H1 (cell line): ENCODE measurements around the gene TSKU. TPM values are rescaled to one million over a fixed set of nuclear protein-coding genes. Genes with fewer than 3 reads are reported as not detected.

Experiments used
- CTCF ChIA-PET: fragments of 300-600 bp; sonication (Branson Sonifier 250); formaldehyde crosslinking; loops from one replicate; lab custom pipeline; 2021; ENCODE audit not compliant: partially characterized antibody; lab: Charles Lee
- POLR2A ChIA-PET: fragments of 300-600 bp; sonication (Branson Sonifier 250); formaldehyde crosslinking; loops from one replicate; lab custom pipeline; 2021; ENCODE audit warnings: inconsistent platforms; ENCODE audit not compliant: partially characterized antibody; lab: Charles Lee
- DNase-seq, 2 experiments: peaks; one replicate each; pipeline versions ENCODE4 v3.0.0 to v3.0.0-alpha.2; 2010 to 2022; ENCODE audit warnings: low spot score in 2 of 2, low read depth in 1 of 2, mixed read lengths in 1 of 2
- FAIRE-seq: peaks from 2 replicates; lab custom pipeline; 2011; peaks lifted over from hg19 to GRCh38; lab: Jason Lieb, UNC
- H2AFZ ChIP-seq: 2 replicates; pipeline ENCODE4 v1.8.1; 2012; ENCODE audit warnings: low read length, inconsistent platforms
- H2AK5ac ChIP-seq: 2 replicates; pipeline ENCODE4 v1.6.1; 2013; ENCODE audit warnings: low read depth, low read length
- H2BK120ac ChIP-seq: replicated peaks from 2 replicates; pipeline ENCODE3; 2013; ENCODE audit warnings: low read depth, low read length, inconsistent platforms
- H2BK12ac ChIP-seq: 2 replicates; pipeline ENCODE4 v1.6.1; 2013; ENCODE audit warnings: low read depth, low read length
- H2BK15ac ChIP-seq: 2 replicates; pipeline ENCODE4 v1.6.1; 2013; ENCODE audit warnings: low read length
- H2BK20ac ChIP-seq: 2 replicates; pipeline ENCODE4 v1.6.1; 2013; ENCODE audit warnings: low read length
- H2BK5ac ChIP-seq: 2 replicates; pipeline ENCODE4 v1.6.1; 2013; ENCODE audit warnings: low read depth, low read length
- H3K14ac ChIP-seq: 2 replicates; pipeline ENCODE4 v1.6.1; 2013; ENCODE audit warnings: inconsistent platforms; ENCODE audit not compliant: insufficient read length
- H3K18ac ChIP-seq: 2 replicates; pipeline ENCODE4 v1.6.1; 2013; ENCODE audit warnings: low read length; ENCODE audit errors: extremely low read depth
- H3K23ac ChIP-seq: 2 replicates; pipeline ENCODE4 v1.6.1; 2013; ENCODE audit warnings: inconsistent platforms; ENCODE audit not compliant: insufficient read length
- H3K23me2 ChIP-seq: 2 replicates; pipeline ENCODE4 v1.6.1; 2013; ENCODE audit warnings: low read depth, low read length
- H3K27ac ChIP-seq: 2 replicates; pipeline ENCODE4 v1.6.1; 2011; ENCODE audit warnings: low read depth, low read length, inconsistent platforms
- H3K27me3 ChIP-seq, 4 experiments: replicated peaks in 1 of 4; 1 replicate in 1 of 4; 2 replicates in 3 of 4; pipeline versions ENCODE4 v1.6.1 to v1.8.1; 2011 to 2013; ENCODE audit warnings: low read length in 3 of 4, mild to moderate bottlenecking in 3 of 4, inconsistent platforms in 2 of 4, mixed read lengths in 2 of 4, moderate library complexity in 1 of 4; ENCODE audit not compliant: control insufficient read depth in 3 of 4, insufficient read depth in 3 of 4; ENCODE audit errors: extremely low read depth in 1 of 4
- H3K36me3 ChIP-seq, 4 experiments: 2 replicates each; pipeline versions ENCODE4 v1.6.1 to v1.8.1; 2011 to 2013; ENCODE audit warnings: mild to moderate bottlenecking in 4 of 4, low read length in 3 of 4, moderate library complexity in 2 of 4, control low read depth in 1 of 4, inconsistent platforms in 1 of 4; ENCODE audit not compliant: insufficient read depth in 4 of 4, control insufficient read depth in 2 of 4
- H3K4ac ChIP-seq: replicated peaks from 2 replicates; pipeline ENCODE3; 2013; ENCODE audit warnings: low read length, low read depth, mixed read lengths, inconsistent platforms; ENCODE audit not compliant: insufficient read length
- H3K4me1 ChIP-seq, 4 experiments: replicated peaks in 1 of 4; 1 replicate in 1 of 4; 2 replicates in 3 of 4; pipeline versions ENCODE4 v1.6.1 to v1.8.1; 2011 to 2013; ENCODE audit warnings: low read length in 3 of 4, inconsistent platforms in 2 of 4, mixed read lengths in 1 of 4; ENCODE audit not compliant: insufficient read depth in 4 of 4, control insufficient read depth in 3 of 4
- H3K4me2 ChIP-seq, 2 experiments: 2 replicates each; pipeline versions ENCODE4 v1.6.1 to v1.8.1; 2011 to 2013; ENCODE audit warnings: low read depth in 2 of 2, low read length in 2 of 2, control low read depth in 1 of 2, inconsistent platforms in 1 of 2, mild to moderate bottlenecking in 1 of 2; ENCODE audit not compliant: insufficient read depth in 1 of 2
- H3K4me3 ChIP-seq, 4 experiments: fragments of 200-600, 300-600 bp in 1 of 4; sonication (generic), shearing (Covaris generic), sonication (Bioruptor Twin) in 1 of 4; 2 replicates each; pipeline versions ENCODE4 v1.5.1 to v1.8.1; 2011 to 2016; ENCODE audit warnings: low read length in 4 of 4, low read depth in 3 of 4, control low read depth in 2 of 4, inconsistent platforms in 2 of 4, mild to moderate bottlenecking in 2 of 4, mixed read lengths in 1 of 4, moderate library complexity in 1 of 4; ENCODE audit not compliant: insufficient read depth in 2 of 4; ENCODE audit errors: extremely low read depth in 1 of 4
- H3K56ac ChIP-seq: replicated peaks from 2 replicates; pipeline ENCODE3; 2013; ENCODE audit warnings: low read depth, mild to moderate bottlenecking, mixed read lengths, low read length, inconsistent platforms; ENCODE audit not compliant: insufficient read length
- H3K79me1 ChIP-seq: 2 replicates; pipeline ENCODE4 v1.6.1; 2013; ENCODE audit warnings: low read depth, low read length, control low read depth
- H3K79me2 ChIP-seq, 2 experiments: 2 replicates each; pipeline versions ENCODE4 v1.6.1 to v1.8.1; 2012 to 2013; ENCODE audit warnings: low read length in 2 of 2, mild to moderate bottlenecking in 2 of 2, inconsistent platforms in 1 of 2; ENCODE audit not compliant: insufficient read depth in 2 of 2, control insufficient read depth in 1 of 2
- H3K9ac ChIP-seq, 4 experiments: replicated peaks in 1 of 4; 1 replicate in 1 of 4; 2 replicates in 3 of 4; pipeline versions ENCODE4 v1.6.1 to v1.8.1; 2011 to 2013; ENCODE audit warnings: low read depth in 3 of 4, low read length in 3 of 4, control low read depth in 2 of 4, mild to moderate bottlenecking in 2 of 4, moderate library complexity in 2 of 4, inconsistent platforms in 1 of 4; ENCODE audit errors: extremely low read depth in 1 of 4
- H3K9me3 ChIP-seq, 2 experiments: 2 replicates each; pipeline versions ENCODE4 v1.6.1 to v1.8.1; 2012 to 2013; ENCODE audit warnings: mild to moderate bottlenecking in 2 of 2, moderate library complexity in 2 of 2, control low read depth in 1 of 2, inconsistent platforms in 1 of 2, low read depth in 1 of 2, low read length in 1 of 2, mixed read lengths in 1 of 2; ENCODE audit not compliant: insufficient read depth in 2 of 2
- H4K20me1 ChIP-seq, 2 experiments: replicated peaks in 1 of 2; 2 replicates each; pipeline versions ENCODE3 to v1.8.1; 2011 to 2013; ENCODE audit warnings: inconsistent platforms in 2 of 2, low read length in 2 of 2, mild to moderate bottlenecking in 1 of 2; ENCODE audit not compliant: insufficient read depth in 2 of 2, control insufficient read depth in 1 of 2
- H4K5ac ChIP-seq: 2 replicates; pipeline ENCODE4 v1.6.1; 2013; ENCODE audit warnings: low read length, low read depth, mixed read lengths, inconsistent platforms; ENCODE audit not compliant: insufficient read length
- H4K8ac ChIP-seq: 2 replicates; pipeline ENCODE4 v1.8.0; 2013; ENCODE audit warnings: mild to moderate bottlenecking, moderate library complexity, low read length, inconsistent platforms; ENCODE audit not compliant: insufficient read depth; ENCODE audit errors: extremely low read depth
- H4K91ac ChIP-seq: replicated peaks from 2 replicates; pipeline ENCODE3; 2013; ENCODE audit warnings: low read length, mixed read lengths, inconsistent platforms; ENCODE audit not compliant: insufficient read length
- CBX5 ChIP-seq: fragments of 300-800, 300-1000 bp; sonication (generic); IDR thresholded peaks from 2 replicates; pipeline ENCODE4 v1.7.1; 2016; ENCODE audit warnings: antibody characterized with exemption, low read length, low read depth
- CHD2 ChIP-seq: IDR thresholded peaks from 2 replicates; pipeline ENCODE4 v1.6.1; 2012; ENCODE audit warnings: low read length, improper control_type of control experiment
- GABPA ChIP-seq: IDR thresholded peaks from 2 replicates; pipeline ENCODE4 v1.6.1; 2011; ENCODE audit warnings: mild to moderate bottlenecking, low read length, moderate library complexity, borderline replicate concordance; ENCODE audit not compliant: insufficient read depth
- JUND ChIP-seq: IDR thresholded peaks from 2 replicates; pipeline ENCODE4 v1.6.1; 2011; ENCODE audit warnings: mild to moderate bottlenecking, improper control_type of control experiment, low read length
- MAX ChIP-seq: IDR thresholded peaks from 2 replicates; pipeline ENCODE4 v1.6.1; 2012; ENCODE audit warnings: inconsistent platforms
- RAD21 ChIP-seq, 2 experiments: IDR thresholded peaks in 1 of 2; conservative IDR thresholded peaks in 1 of 2; 2 replicates each; pipeline ENCODE4 v1.6.1; 2011; ENCODE audit warnings: low read depth in 2 of 2, low read length in 2 of 2, improper control_type of control experiment in 1 of 2, inconsistent platforms in 1 of 2, mild to moderate bottlenecking in 1 of 2, moderate library complexity in 1 of 2
- SIRT6 ChIP-seq: IDR thresholded peaks from one replicate; pipeline ENCODE4 v1.7.1; 2012; ENCODE audit warnings: low read length, inconsistent platforms
- SIX5 ChIP-seq: IDR thresholded peaks from 2 replicates; pipeline ENCODE4 v1.6.1; 2011; ENCODE audit warnings: mild to moderate bottlenecking, low read depth, low read length
- SP1 ChIP-seq: IDR thresholded peaks from 2 replicates; pipeline ENCODE4 v1.6.1; 2011; ENCODE audit warnings: low read depth, low read length
- SUZ12 ChIP-seq: fragments of 200-600 bp; sonication (generic); IDR thresholded peaks from 2 replicates; pipeline ENCODE4 v1.6.1; 2012; ENCODE audit warnings: mild to moderate bottlenecking, inconsistent platforms, low read length, moderate library complexity, mixed read lengths
- TEAD4 ChIP-seq: IDR thresholded peaks from 2 replicates; pipeline ENCODE4 v1.6.1; 2012; ENCODE audit warnings: low read depth, low read length, inconsistent platforms, mixed read lengths
- WGBS, 2 experiments: shearing (Covaris generic) in 1 of 2; methylation state at CpG; one replicate each; pipeline versions ENCODE4 v1.1.6 to v1.1.7; 2013 to 2015; ENCODE audit warnings: low lambda C conversion rate in 2 of 2, mixed read lengths in 2 of 2, inconsistent platforms in 1 of 2, low coverage in 1 of 2, missing lambda C conversion rate in 1 of 2; ENCODE audit not compliant: insufficient replicate concordance in 2 of 2, insufficient coverage in 1 of 2, insufficient read length in 1 of 2; ENCODE audit errors: extremely low coverage in 1 of 2, missing lambda C conversion rate in 1 of 2; 5-methylcytosine and 5-hydroxymethylcytosine counted together
- polyA plus RNA-seq, 7 experiments: library from polyadenylated mRNA; depleted of rRNA in 3 of 7; stranded (reverse) in 5 of 7; unstranded in 2 of 7; fragments of >200 nt in 5 of 7; fragments of 200-250 nt in 2 of 7; gene quantifications; 1 replicate in 5 of 7; 2 replicates in 1 of 7; 4 replicates in 1 of 7; pipeline versions ENCODE4 v1.2.1 to v1.2.3, GENCODE V29; 2011 to 2013; ENCODE audit warnings: missing spikeins in 2 of 7, mixed read lengths in 2 of 7
- total RNA-seq: library from RNA; stranded (reverse); fragmentation: NEBNext Ultra II Directional; extraction: Animal tissue kit (Norgen Biotek cat#: 25700); gene quantifications from 2 replicates; pipeline ENCODE4 v1.2.1, GENCODE V29; 2021

Gene TSKU
- total and polyA plus RNA-seq, 2 of the 8 experiments (the other 6 are each of a cell fraction or from before 2014, with no cell fraction given) = 22.8 to 28.4 TPM

- Histone ChIP-seq H3K79me2 (peaks cover 2 to 30% of the 10 kb centered on the region in 2 experiments; a peak in 3 of 4 replicates), H3K23me2 (peaks cover 2% of the 10 kb centered on the region; the same call in 1 of the 2 replicates), H3K14ac (no peak overlapping the region), H2BK20ac (no peak overlapping the region), H2AK5ac (no peak overlapping the region), H3K56ac (no peak overlapping the region), H2BK5ac (no peak overlapping the region), H3K9ac (no peak overlapping the region)
- CTCF ChIA-PET = interaction anchor here (0.6 to 7.8 kb wide), 23 partner anchors 10 to 293 kb away, joined by 3 to 88 read pairs (median 5); partner anchors contain the start of gene TSKU
- TF ChIP-seq CBX5 (no peak), SP1 (no peak), SUZ12 (no peak), RAD21 (IDR thresholded peaks at IDR 0.05 in 1 of 2, conservative IDR thresholded peaks at IDR 0.05 in 1 of 2; ENCODE audit: low read depth in 2 of 2, low read length in 2 of 2) (no peak), TEAD4 (no peak), JUND (no peak), MAX (no peak), GABPA (no peak), SIRT6 (no peak), SIX5 (no peak), CHD2 (no peak)
- TF ChIP-seq, all 59 proteins: peak for 0
- Histone ChIP-seq H3K9me3 (no peaks in the 10 kb centered on the region), H4K8ac (peak overlapping the region; percentile 42; the same call in 1 of the 2 replicates), H3K23ac (no peak overlapping the region), H4K5ac (no peak overlapping the region), H3K4me2 (no peak overlapping the region), H3K4me3 (no peak overlapping the region), H3K18ac (no peak overlapping the region), H3K36me3 (peaks cover 0 to 8% (median 3%) of the 10 kb centered on the region in 4 experiments; a peak in 3 of 8 replicates), H3K4me1 (peaks cover 5 to 22% (median 17%) of the 10 kb centered on the region in 4 experiments), H4K20me1 (peaks cover 8 to 19% of the 10 kb centered on the region in 2 experiments), H2BK12ac (no peak overlapping the region), H4K91ac (no peak overlapping the region), H3K27me3 (no peaks in the 10 kb centered on the region), H3K27ac (no peak overlapping the region), H3K4ac (no peak overlapping the region), H3K79me1 (peaks cover 13% of the 10 kb centered on the region), H2BK15ac (no peak overlapping the region), H2AFZ (no peak overlapping the region), H2BK120ac (no peak overlapping the region)
- DNase-seq = peak in 1 of 2 experiments; percentile 43
- POLR2A ChIA-PET = interaction anchor here (1.0 to 2.1 kb wide), 5 partner anchors 8 to 45 kb away, joined by 3 to 6 read pairs (median 4); partner anchors contain the start of gene TSKU
- FAIRE-seq = no peak
- WGBS, 2 experiments = 96% methylated on average over 11 of the region's 11 CpGs; no CpG with 5 or more reads in 1 of the 2 experiments
Observed at GRCh38 chr11:76797341-76798201, 14.4 kb downstream of the TSKU start.
